KBM-7 (cell line): Measurements from ENCODE around the gene BMP8B.
"Not testable (repeated sequence)": the region's sequence is repeated elsewhere in the genome, so short reads cannot be mapped to it uniquely, and the experiment has no call there.

Experiments used
- DNase-seq: peaks from one replicate; pipeline ENCODE4 v3.0.0-alpha.2; 2015
- in situ Hi-C: fragments of 300-500 bp; cut with MboI; formaldehyde crosslinking; loops from 2 replicates; pipeline ENCODE4 v1.14.3; 2020; ENCODE audit warnings: low sequenced_read_pairs, low pct_unique_long_range_greater_than_20kb, mixed read lengths

Gene BMP8B

GRCh38 chr1:39764512-39764911, 24.2 kb downstream of the BMP8B start:
- in situ Hi-C loops, DNase-seq: not testable (repeated sequence)

- in situ Hi-C loops, DNase-seq: not testable (repeated sequence)
Measured at GRCh38 chr1:39763619-39764374, 24.9 kb downstream of the BMP8B start.

GRCh38 chr1:39762550-39763540, 25.8 kb downstream of the BMP8B start:
- in situ Hi-C loops, result no loop called here
- no peak for DNase-seq

GRCh38 chr1:39761557-39762260, 27.0 kb downstream of the BMP8B start:
- no peak for DNase-seq
- in situ Hi-C loops, result no loop called here

GRCh38 chr1:39761016-39761415, 27.6 kb downstream of the BMP8B start:
- no peak for DNase-seq
- in situ Hi-C loops, result no loop called here

GRCh38 chr1:39760074-39761008, 28.3 kb downstream of the BMP8B start:
- no peak for DNase-seq
- in situ Hi-C loops, result no loop called here

GRCh38 chr1:39759436-39759726, 29.3 kb downstream of the BMP8B start:
- in situ Hi-C loops, result no loop called here
- no peak for DNase-seq

GRCh38 chr1:39758556-39759435, 29.9 kb downstream of the BMP8B start:
- in situ Hi-C loops, result no loop called here
- no peak for DNase-seq

- in situ Hi-C loops, result no loop called here
- no peak for DNase-seq
Measured at GRCh38 chr1:39757501-39757900, 31.2 kb downstream of the BMP8B start.

GRCh38 chr1:39755965-39756659, 32.6 kb downstream of the BMP8B start:
- in situ Hi-C loops, result no loop called here
- no peak for DNase-seq

GRCh38 chr1:39754906-39755504, 33.7 kb downstream of the BMP8B start:
- no peak for DNase-seq
- in situ Hi-C loops, result no loop called here

GRCh38 chr1:39754026-39754570, 34.6 kb downstream of the BMP8B start:
- DNase-seq, result no peak
- in situ Hi-C loops, result no loop called here

GRCh38 chr1:39753132-39754025, 35.3 kb downstream of the BMP8B start:
- in situ Hi-C loops, result no loop called here
- no peak for DNase-seq

- no peak for DNase-seq
- in situ Hi-C loops, result no loop called here
Measured at GRCh38 chr1:39752703-39753102, 36.0 kb downstream of the BMP8B start.

GRCh38 chr1:39751595-39751994, 37.1 kb downstream of the BMP8B start:
- DNase-seq, result no peak
- in situ Hi-C loops, result no loop called here
